Gastrocnemius medialis (tissue), 4 donors: ENCODE data around the gene AMOT.

Experiments used
- CTCF ChIP-seq, 5 experiments: fragments of 450-650 bp in 3 of 5; fragments of 200-600 bp in 2 of 5; sonication (generic) in 2 of 5; IDR thresholded peaks in 4 of 5; conservative IDR thresholded peaks in 1 of 5; 1 replicate in 4 of 5; 2 replicates in 1 of 5; pipeline ENCODE4 v1.5.1; 2016 to 2019; ENCODE audit warnings: antibody characterized with exemption in 5 of 5, mild to moderate bottlenecking in 3 of 5, moderate library complexity in 3 of 5
- POLR2A ChIP-seq, 2 donors: fragments of 450-650 bp; IDR thresholded peaks; one replicate each; pipeline ENCODE4 v1.6.1; 2017; ENCODE audit warnings: antibody characterized with exemption in 2 of 2, mild to moderate bottlenecking in 2 of 2, moderate library complexity in 2 of 2

- TF ChIP-seq CTCF (IDR thresholded peaks at IDR 0.05 in 4 of 5, conservative IDR thresholded peaks at IDR 0.05 in 1 of 5) (no peak), POLR2A (IDR thresholded peaks at IDR 0.05) (no peak)
These were observed 21.5 kb downstream of the AMOT start for GRCh38 chrX:112819008-112819640.
